ENCODE measurements around the gene RND2.

GRCh38 chr17:43018932-43019331 is 6.1 kb upstream of the RND2 start:
- TF ChIP-seq, protein P1, sequence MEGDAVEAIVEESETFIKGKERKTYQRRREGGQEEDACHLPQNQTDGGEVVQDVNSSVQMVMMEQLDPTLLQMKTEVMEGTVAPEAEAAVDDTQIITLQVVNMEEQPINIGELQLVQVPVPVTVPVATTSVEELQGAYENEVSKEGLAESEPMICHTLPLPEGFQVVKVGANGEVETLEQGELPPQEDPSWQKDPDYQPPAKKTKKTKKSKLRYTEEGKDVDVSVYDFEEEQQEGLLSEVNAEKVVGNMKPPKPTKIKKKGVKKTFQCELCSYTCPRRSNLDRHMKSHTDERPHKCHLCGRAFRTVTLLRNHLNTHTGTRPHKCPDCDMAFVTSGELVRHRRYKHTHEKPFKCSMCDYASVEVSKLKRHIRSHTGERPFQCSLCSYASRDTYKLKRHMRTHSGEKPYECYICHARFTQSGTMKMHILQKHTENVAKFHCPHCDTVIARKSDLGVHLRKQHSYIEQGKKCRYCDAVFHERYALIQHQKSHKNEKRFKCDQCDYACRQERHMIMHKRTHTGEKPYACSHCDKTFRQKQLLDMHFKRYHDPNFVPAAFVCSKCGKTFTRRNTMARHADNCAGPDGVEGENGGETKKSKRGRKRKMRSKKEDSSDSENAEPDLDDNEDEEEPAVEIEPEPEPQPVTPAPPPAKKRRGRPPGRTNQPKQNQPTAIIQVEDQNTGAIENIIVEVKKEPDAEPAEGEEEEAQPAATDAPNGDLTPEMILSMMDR (conservative IDR thresholded peaks at IDR 0.05; ENCODE audit: low read length): no peak
- TF ChIP-seq EZH2phosphoT487 (IDR thresholded peaks at IDR 0.05; ENCODE audit: borderline replicate concordance, low read depth, low read length): no peak
